ENCODE results near the gene KCNQ1OT1. TPM values are rescaled to one million over a fixed set of nuclear protein-coding genes. Genes with fewer than 3 reads are reported as not detected.

Gene KCNQ1OT1
- total and polyA plus RNA-seq, 9 donors, result 0.43 to 11.5 (median 5.2) TPM

DNA sequence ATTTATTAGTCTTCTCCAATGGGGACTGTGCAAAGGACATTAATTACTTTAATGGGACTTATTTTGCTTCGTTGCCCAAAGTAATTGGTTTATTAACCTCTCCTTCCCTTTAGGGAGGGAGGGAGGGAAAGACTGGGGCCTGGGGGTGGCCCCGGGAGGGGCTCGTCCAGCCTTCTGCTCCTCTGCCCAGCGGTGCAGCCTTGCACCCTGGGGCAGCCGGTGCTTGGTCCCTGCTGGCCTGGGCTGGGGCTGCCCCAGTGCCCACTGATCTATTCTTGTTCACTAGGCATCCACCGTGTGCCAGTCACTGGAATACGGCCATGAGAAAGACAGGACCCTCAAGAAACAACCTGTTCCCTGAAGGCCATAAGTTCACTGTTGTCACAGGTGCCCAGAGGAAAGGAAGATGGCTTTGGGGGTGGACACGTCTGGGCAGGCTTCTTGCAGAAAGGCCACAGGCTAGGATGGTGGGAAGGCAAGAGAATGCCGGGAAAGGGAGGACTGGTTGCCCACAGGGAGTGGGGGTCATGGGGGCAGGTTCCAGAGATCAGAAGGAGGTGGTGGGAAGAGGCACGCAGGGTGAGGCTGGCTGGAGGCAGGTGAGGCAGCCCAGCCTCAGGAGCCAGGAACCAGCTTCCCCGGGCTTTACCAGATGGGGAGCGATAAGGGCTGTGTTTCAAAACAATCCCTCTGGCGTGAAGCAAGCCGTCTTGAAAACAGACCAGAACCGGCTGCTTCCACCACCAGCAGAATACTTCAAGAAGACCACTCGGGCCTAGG lies 47.6 kb upstream of the KCNQ1OT1 start:
- WGBS, 3 donors, result 74 to 87% (median 83%) methylated on average over 16 of the region's 16 CpGs
- Histone ChIP-seq H3K4me3 (no peak overlapping the region), H3K9me3 (no peaks in the 10 kb centered on the region), H3K36me3 (no peaks in the 10 kb centered on the region), H3K27ac (no peak overlapping the region), H3K27me3 (no peaks in the 10 kb centered on the region), H3K4me1 (ENCODE audit: insufficient read depth) (peaks cover 4% of the 10 kb centered on the region)
- intact Hi-C loops (cut with DNase I), result no loop called here
- TF ChIP-seq POLR2A (IDR thresholded peaks at IDR 0.05) (no peak), EP300 (IDR thresholded peaks at IDR 0.05) (no peak)
- TF ChIP-seq, protein P1, sequence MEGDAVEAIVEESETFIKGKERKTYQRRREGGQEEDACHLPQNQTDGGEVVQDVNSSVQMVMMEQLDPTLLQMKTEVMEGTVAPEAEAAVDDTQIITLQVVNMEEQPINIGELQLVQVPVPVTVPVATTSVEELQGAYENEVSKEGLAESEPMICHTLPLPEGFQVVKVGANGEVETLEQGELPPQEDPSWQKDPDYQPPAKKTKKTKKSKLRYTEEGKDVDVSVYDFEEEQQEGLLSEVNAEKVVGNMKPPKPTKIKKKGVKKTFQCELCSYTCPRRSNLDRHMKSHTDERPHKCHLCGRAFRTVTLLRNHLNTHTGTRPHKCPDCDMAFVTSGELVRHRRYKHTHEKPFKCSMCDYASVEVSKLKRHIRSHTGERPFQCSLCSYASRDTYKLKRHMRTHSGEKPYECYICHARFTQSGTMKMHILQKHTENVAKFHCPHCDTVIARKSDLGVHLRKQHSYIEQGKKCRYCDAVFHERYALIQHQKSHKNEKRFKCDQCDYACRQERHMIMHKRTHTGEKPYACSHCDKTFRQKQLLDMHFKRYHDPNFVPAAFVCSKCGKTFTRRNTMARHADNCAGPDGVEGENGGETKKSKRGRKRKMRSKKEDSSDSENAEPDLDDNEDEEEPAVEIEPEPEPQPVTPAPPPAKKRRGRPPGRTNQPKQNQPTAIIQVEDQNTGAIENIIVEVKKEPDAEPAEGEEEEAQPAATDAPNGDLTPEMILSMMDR (IDR thresholded peaks at IDR 0.05), result no peak
- peak in 2 of 5 donors; percentile 15 to 22 for DNase-seq

DNA sequence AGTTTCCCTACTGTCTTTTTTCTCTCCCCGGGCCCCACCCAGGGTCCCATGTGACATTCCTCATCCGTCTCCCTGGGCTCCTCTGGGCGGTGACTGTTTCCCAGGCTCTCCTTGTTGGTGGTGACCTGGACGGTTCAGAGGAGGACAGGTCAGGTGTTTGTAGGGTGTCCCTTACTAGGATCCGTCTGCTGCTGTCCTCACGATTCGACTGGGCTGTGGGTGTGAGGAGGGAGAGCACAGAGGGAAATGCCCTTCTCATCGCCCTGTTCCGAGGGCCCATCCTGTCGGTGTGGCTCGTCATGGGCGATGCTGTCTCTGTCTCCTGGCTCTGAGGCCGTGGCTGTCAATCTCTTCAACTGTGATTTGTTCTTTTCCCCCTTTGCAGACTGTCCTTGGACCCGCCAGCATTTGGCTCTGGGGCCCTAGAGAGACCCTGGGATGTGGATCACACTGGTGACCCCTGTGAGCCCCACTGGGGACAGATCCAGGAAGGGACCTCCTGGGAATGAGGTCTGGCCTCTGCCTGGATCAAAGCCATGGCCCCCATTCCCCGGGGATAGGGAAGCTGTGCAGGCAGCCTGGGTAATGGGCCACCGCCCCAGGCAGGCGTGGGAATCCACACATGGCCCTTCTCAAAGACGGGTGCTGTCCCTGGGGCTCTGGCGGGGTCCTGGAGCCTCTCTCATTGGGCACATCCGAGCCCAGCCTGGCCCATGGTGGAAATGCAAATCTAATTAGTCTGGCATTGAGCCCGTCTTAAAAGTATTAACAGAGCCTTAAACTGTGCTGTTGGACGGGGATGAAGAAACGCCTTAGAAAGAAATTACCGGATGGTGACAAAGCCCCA lies 46.8 kb upstream of the KCNQ1OT1 start:
- Histone ChIP-seq H3K36me3 (no peaks in the 10 kb centered on the region), H3K9me3 (no peaks in the 10 kb centered on the region), H3K27ac (no peak overlapping the region), H3K27me3 (no peaks in the 10 kb centered on the region), H3K4me1 (ENCODE audit: insufficient read depth) (peaks cover 10% of the 10 kb centered on the region), H3K4me3 (no peak overlapping the region)
- intact Hi-C loops (cut with DNase I), result no loop called here
- no peak for TF ChIP-seq EP300 (IDR thresholded peaks at IDR 0.05)
- TF ChIP-seq POLR2A (IDR thresholded peaks at IDR 0.05), result no peak
- TF ChIP-seq, protein P1 (IDR thresholded peaks at IDR 0.05), result no peak
- WGBS, 3 donors, result 83 to 86% (median 85%) methylated on average over 24 of the region's 24 CpGs
- peak in 2 of 5 donors; percentile 30 to 37 for DNase-seq

DNA sequence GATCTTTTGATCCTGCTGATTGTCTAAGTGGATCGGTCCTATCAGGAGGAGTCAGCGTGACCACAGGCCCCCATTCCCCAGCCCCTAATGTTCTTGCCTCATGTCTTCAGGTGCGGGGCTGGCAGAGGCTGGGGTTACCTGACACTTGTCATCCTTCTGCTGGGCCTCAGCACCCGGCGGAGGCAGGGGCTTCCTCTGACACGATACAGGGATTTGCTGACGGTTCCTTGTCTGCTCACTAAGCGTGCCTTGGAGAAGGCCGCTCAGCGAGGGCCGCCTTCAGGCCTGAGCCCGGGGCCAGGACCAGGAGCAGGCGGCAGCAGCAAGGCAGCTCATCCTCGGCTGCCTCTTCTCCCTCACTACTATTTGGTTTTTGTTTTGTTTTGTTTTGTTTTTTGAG lies 45.7 kb upstream of the KCNQ1OT1 start:
- H3K4me3 ChIP-seq, result no peak overlapping the region
- no peak overlapping the region for H3K27ac ChIP-seq
- no peaks in the 10 kb centered on the region for H3K9me3 ChIP-seq
- H3K4me1 ChIP-seq (ENCODE audit: insufficient read depth), result peaks cover 17% of the 10 kb centered on the region
- H3K27me3 ChIP-seq, result no peaks in the 10 kb centered on the region
- peak in 2 of 5 donors; percentile 9 to 25 for DNase-seq
- WGBS, 3 donors, result 96 to 98% (median 97%) methylated on average over 14 of the region's 14 CpGs
- no peaks in the 10 kb centered on the region for H3K36me3 ChIP-seq
- intact Hi-C loops (cut with DNase I), result no loop called here
- TF ChIP-seq EP300 (IDR thresholded peaks at IDR 0.05) (no peak), POLR2A (IDR thresholded peaks at IDR 0.05) (no peak)
- TF ChIP-seq, protein P1 (IDR thresholded peaks at IDR 0.05), result no peak

DNA sequence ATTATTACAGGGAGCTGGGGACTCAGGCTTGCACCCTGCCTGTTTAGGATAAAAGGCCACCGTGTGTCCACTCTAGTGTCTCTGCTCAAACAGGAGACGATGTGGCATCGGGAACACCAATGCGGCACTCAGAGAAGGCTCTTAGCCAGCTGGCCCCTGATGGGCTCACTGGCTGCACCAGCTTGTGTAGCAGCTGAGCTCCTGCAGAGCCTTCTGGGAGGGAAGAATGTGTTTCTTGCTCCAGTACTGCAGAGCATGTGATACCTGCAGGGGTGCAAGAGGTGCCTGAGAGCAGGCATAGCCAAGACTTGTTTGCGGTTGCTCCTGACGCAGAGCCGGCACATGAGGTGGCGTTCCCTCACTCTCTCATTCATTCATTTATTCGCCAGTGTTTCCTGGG lies 44.4 kb upstream of the KCNQ1OT1 start:
- Histone ChIP-seq H3K4me3 (no peak overlapping the region), H3K36me3 (no peaks in the 10 kb centered on the region), H3K9me3 (no peaks in the 10 kb centered on the region), H3K4me1 (ENCODE audit: insufficient read depth) (peaks cover 14% of the 10 kb centered on the region), H3K27me3 (no peaks in the 10 kb centered on the region), H3K27ac (no peak overlapping the region)
- no peak for TF ChIP-seq EP300 (IDR thresholded peaks at IDR 0.05)
- TF ChIP-seq, protein P1 (IDR thresholded peaks at IDR 0.05), result no peak
- TF ChIP-seq POLR2A (IDR thresholded peaks at IDR 0.05), result no peak
- WGBS, 3 donors, result 96 to 98% (median 98%) methylated on average over 9 of the region's 9 CpGs
- peak in 2 of 5 donors; percentile 13 to 21 for DNase-seq
- intact Hi-C loops (cut with DNase I), result no loop called here
